COR-L47 (cell line): ENCODE results near the gene TMEM60.

Experiments
- DNase-seq: peaks from one replicate; lab custom pipeline; 2025; lab: John Stamatoyannopoulos, UW

TMEM60 gene

GRCh38 chr7:77770316-77770715, 27.9 kb downstream of the TMEM60 start:
- no peak for DNase-seq

- no peak for DNase-seq
Measured at GRCh38 chr7:77766801-77767605, 31.2 kb downstream of the TMEM60 start.

- DNase-seq: no peak
Measured at GRCh38 chr7:77765906-77766800, 32.1 kb downstream of the TMEM60 start.

GRCh38 chr7:77765481-77765880, 32.8 kb downstream of the TMEM60 start:
- no peak for DNase-seq

- DNase-seq: no peak
Measured at GRCh38 chr7:77760809-77761453, 37.3 kb downstream of the TMEM60 start.

- peak; percentile 33 for DNase-seq
Measured at GRCh38 chr7:77759294-77759889, 38.8 kb downstream of the TMEM60 start.

GRCh38 chr7:77757589-77757988, 40.6 kb downstream of the TMEM60 start:
- DNase-seq: no peak

GRCh38 chr7:77753173-77753572, 45.1 kb downstream of the TMEM60 start:
- DNase-seq: no peak

- no peak for DNase-seq
Measured at GRCh38 chr7:77752016-77752415, 46.2 kb downstream of the TMEM60 start.

GRCh38 chr7:77747718-77748117, 50.5 kb downstream of the TMEM60 start:
- no peak for DNase-seq

- DNase-seq: no peak
Measured at GRCh38 chr7:77747178-77747577, 51.1 kb downstream of the TMEM60 start.

- no peak for DNase-seq
Measured at GRCh38 chr7:77746824-77747165, 51.4 kb downstream of the TMEM60 start.

- DNase-seq: no peak
Measured at GRCh38 chr7:77746164-77746823, 51.9 kb downstream of the TMEM60 start.

GRCh38 chr7:77745746-77746145, 52.5 kb downstream of the TMEM60 start:
- no peak for DNase-seq
